ENCODE results near the gene CNTN4.

- no peak for TF ChIP-seq CTCF (IDR thresholded peaks at IDR 0.05)
- no peak for TF ChIP-seq POLR2A (IDR thresholded peaks at IDR 0.05)
Measured at GRCh38 chr3:2236203-2236602, 137.5 kb downstream of the CNTN4 start.

Data from body of pancreas (tissue), 4 donors.